HEK293 (cell line): Measurements from ENCODE around the gene CRACR2A.

Source experiments
- CTCF ChIA-PET: fragments of 350-600 bp; formaldehyde crosslinking; extraction: SDS; loops from one replicate; lab custom pipeline; 2021; ENCODE audit warnings: antibody characterized with exemption; lab: Yijun Ruan, JAX
- POLR2A ChIA-PET: fragments of 300-600 bp; formaldehyde crosslinking; extraction: SDS; loops from one replicate; lab custom pipeline; 2020; ENCODE audit warnings: antibody characterized with exemption, inconsistent platforms; lab: Yijun Ruan, JAX
- H3K27ac ChIP-seq: fragments of 200-500 bp; sonication (Bioruptor generic); 2 replicates; pipeline ENCODE4 v1.5.1; 2014; ENCODE audit warnings: low read depth, low read length, control low read depth, inconsistent platforms; ENCODE audit errors: extremely low read depth
- H3K36me3 ChIP-seq, 2 experiments: fragments of 200-500 bp in 1 of 2; sonication (Bioruptor generic) in 1 of 2; 1 replicate in 1 of 2; 2 replicates in 1 of 2; pipeline ENCODE4 v1.5.1; 2014 to 2017; ENCODE audit warnings: inconsistent platforms in 2 of 2, low read length in 2 of 2; ENCODE audit not compliant: control insufficient read depth in 2 of 2, insufficient read depth in 1 of 2
- H3K4me1 ChIP-seq: fragments of 200-500 bp; sonication (Bioruptor generic); 2 replicates; pipeline ENCODE4 v1.5.1; 2014; ENCODE audit warnings: mild to moderate bottlenecking, low read length, inconsistent platforms; ENCODE audit not compliant: control insufficient read depth, insufficient read depth
- H3K4me3 ChIP-seq: 2 replicates; pipeline ENCODE4 v1.5.1; 2011; ENCODE audit warnings: low read depth, mild to moderate bottlenecking, control low read depth, low read length, moderate library complexity
- H3K9me3 ChIP-seq: fragments of 200-500 bp; sonication (Bioruptor generic); 2 replicates; pipeline ENCODE4 v1.5.1; 2014; ENCODE audit warnings: low read depth, low read length, inconsistent platforms; ENCODE audit not compliant: control insufficient read depth, insufficient read depth
- HOXC10 ChIP-seq: sonication (generic); formaldehyde crosslinking; IDR thresholded peaks from 2 replicates; pipeline ENCODE4 v1.8.1; 2023; ENCODE audit warnings: mild to moderate bottlenecking, missing genetic modification reagents
- KLF16 ChIP-seq: fragments of 450-650 bp; formaldehyde crosslinking; IDR thresholded peaks from 2 replicates; pipeline ENCODE4 v1.5.1; 2017; ENCODE audit warnings: missing biosample characterization, missing genetic modification characterization
- ZFP37 ChIP-seq: fragments of 450-650 bp; formaldehyde crosslinking; IDR thresholded peaks from 2 replicates; pipeline ENCODE4 v1.5.1; 2016; ENCODE audit warnings: missing biosample characterization, missing genetic modification characterization
- ZNF10 ChIP-seq: fragments of 450-650 bp; formaldehyde crosslinking; IDR thresholded peaks from 2 replicates; pipeline ENCODE4 v1.5.1; 2017; ENCODE audit warnings: missing biosample characterization, missing genetic modification characterization
- ZNF121 ChIP-seq: fragments of 450-650 bp; formaldehyde crosslinking; IDR thresholded peaks from 2 replicates; pipeline ENCODE4 v1.5.1; 2016; ENCODE audit warnings: missing biosample characterization, missing genetic modification characterization
- ZNF175 ChIP-seq: fragments of 450-650 bp; formaldehyde crosslinking; IDR thresholded peaks from 2 replicates; pipeline ENCODE4 v1.5.1; 2016; ENCODE audit warnings: missing biosample characterization, missing genetic modification characterization
- ZNF184 ChIP-seq: fragments of 450-650 bp; IDR thresholded peaks from 2 replicates; pipeline ENCODE4 v1.5.1; 2018; ENCODE audit warnings: missing biosample characterization, mild to moderate bottlenecking, missing genetic modification characterization
- ZNF214 ChIP-seq: fragments of 450-650 bp; formaldehyde crosslinking; IDR thresholded peaks from 2 replicates; pipeline ENCODE4 v1.5.1; 2017; ENCODE audit warnings: missing biosample characterization, mild to moderate bottlenecking, missing genetic modification characterization, borderline replicate concordance
- ZNF221 ChIP-seq: fragments of 450-650 bp; formaldehyde crosslinking; IDR thresholded peaks from 2 replicates; pipeline ENCODE4 v1.5.1; 2017; ENCODE audit warnings: missing biosample characterization, missing genetic modification characterization, borderline replicate concordance
- ZNF324 ChIP-seq: fragments of 450-650 bp; formaldehyde crosslinking; IDR thresholded peaks from 2 replicates; pipeline ENCODE4 v1.5.1; 2016; ENCODE audit warnings: missing biosample characterization, missing genetic modification characterization
- ZNF37A ChIP-seq: fragments of 450-650 bp; IDR thresholded peaks from 2 replicates; pipeline ENCODE4 v1.5.1; 2018; ENCODE audit warnings: missing biosample characterization, missing genetic modification characterization
- ZNF416 ChIP-seq: fragments of 450-650 bp; formaldehyde crosslinking; IDR thresholded peaks from 2 replicates; pipeline ENCODE4 v1.5.1; 2016; ENCODE audit warnings: missing biosample characterization, missing genetic modification characterization
- ZNF600 ChIP-seq: fragments of 450-650 bp; formaldehyde crosslinking; IDR thresholded peaks from 2 replicates; pipeline ENCODE4 v1.5.1; 2016; ENCODE audit warnings: missing biosample characterization, missing genetic modification characterization
- ZNF624 ChIP-seq: fragments of 450-650 bp; formaldehyde crosslinking; IDR thresholded peaks from 2 replicates; pipeline ENCODE4 v1.5.1; 2017; ENCODE audit warnings: missing biosample characterization, missing genetic modification characterization
- ZNF776 ChIP-seq: fragments of 450-650 bp; formaldehyde crosslinking; IDR thresholded peaks from 2 replicates; pipeline ENCODE4 v1.5.0; 2017; ENCODE audit warnings: missing biosample characterization, missing genetic modification characterization, borderline replicate concordance
- ZNF830 ChIP-seq: fragments of 450-650 bp; IDR thresholded peaks from 2 replicates; pipeline ENCODE4 v1.5.0; 2018; ENCODE audit warnings: missing biosample characterization, missing genetic modification characterization, low read depth, mild to moderate bottlenecking, moderate library complexity
- ZSCAN30 ChIP-seq: fragments of 450-650 bp; IDR thresholded peaks from 2 replicates; pipeline ENCODE4 v1.5.1; 2018; ENCODE audit warnings: missing biosample characterization, mild to moderate bottlenecking, missing genetic modification characterization, moderate library complexity
- TF ChIP-seq, protein P1 (sequence below): fragments of 450-650 bp; formaldehyde crosslinking; conservative IDR thresholded peaks from 2 replicates; pipeline ENCODE4 v1.5.1; 2016; ENCODE audit warnings: low read depth, missing biosample characterization, missing genetic modification characterization
- TF ChIP-seq, protein P2 (sequence below): fragments of 450-650 bp; formaldehyde crosslinking; IDR thresholded peaks from 2 replicates; pipeline ENCODE4 v1.5.1; 2017; ENCODE audit warnings: missing biosample characterization, missing genetic modification characterization
- TF ChIP-seq, protein P3 (sequence below): fragments of 450-650 bp; formaldehyde crosslinking; IDR thresholded peaks from 2 replicates; pipeline ENCODE4 v1.5.1; 2016; ENCODE audit warnings: missing biosample characterization, missing genetic modification characterization, borderline replicate concordance
- TF ChIP-seq, protein P4 (sequence below): fragments of 450-650 bp; formaldehyde crosslinking; IDR thresholded peaks from 2 replicates; pipeline ENCODE4 v1.5.1; 2016; ENCODE audit warnings: missing biosample characterization, missing genetic modification characterization

Gene CRACR2A

DNA sequence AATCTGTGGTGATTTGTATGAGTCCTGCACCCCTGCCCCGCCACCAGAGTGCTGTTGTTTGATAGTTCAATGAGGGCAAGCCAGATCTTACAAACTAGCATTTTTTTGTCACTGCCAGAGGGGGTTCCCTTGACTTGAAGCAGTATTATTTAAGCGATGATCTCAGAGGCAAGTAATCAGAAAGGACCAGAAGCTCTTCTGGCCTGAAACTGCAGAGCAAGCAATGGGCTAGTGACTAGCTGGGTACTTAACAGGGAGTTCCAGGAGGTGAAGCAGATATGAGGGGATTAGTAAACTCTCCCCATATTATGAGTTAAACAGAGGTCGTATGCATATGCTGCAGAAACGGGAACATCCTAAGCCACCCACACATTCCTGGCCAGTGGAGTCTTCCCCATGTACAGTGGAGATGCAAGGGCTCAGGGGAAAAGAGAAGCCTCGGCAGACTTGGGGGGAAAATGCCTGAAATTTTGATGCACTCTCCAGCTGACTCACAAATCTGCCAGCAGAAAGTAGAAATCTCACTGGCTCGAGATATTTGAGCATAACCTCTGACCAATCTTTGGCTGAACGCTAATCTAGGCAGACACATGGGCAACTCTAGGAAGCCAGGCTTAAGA is 8.3 kb upstream of the CRACR2A start (continued):
- TF ChIP-seq, protein P1, sequence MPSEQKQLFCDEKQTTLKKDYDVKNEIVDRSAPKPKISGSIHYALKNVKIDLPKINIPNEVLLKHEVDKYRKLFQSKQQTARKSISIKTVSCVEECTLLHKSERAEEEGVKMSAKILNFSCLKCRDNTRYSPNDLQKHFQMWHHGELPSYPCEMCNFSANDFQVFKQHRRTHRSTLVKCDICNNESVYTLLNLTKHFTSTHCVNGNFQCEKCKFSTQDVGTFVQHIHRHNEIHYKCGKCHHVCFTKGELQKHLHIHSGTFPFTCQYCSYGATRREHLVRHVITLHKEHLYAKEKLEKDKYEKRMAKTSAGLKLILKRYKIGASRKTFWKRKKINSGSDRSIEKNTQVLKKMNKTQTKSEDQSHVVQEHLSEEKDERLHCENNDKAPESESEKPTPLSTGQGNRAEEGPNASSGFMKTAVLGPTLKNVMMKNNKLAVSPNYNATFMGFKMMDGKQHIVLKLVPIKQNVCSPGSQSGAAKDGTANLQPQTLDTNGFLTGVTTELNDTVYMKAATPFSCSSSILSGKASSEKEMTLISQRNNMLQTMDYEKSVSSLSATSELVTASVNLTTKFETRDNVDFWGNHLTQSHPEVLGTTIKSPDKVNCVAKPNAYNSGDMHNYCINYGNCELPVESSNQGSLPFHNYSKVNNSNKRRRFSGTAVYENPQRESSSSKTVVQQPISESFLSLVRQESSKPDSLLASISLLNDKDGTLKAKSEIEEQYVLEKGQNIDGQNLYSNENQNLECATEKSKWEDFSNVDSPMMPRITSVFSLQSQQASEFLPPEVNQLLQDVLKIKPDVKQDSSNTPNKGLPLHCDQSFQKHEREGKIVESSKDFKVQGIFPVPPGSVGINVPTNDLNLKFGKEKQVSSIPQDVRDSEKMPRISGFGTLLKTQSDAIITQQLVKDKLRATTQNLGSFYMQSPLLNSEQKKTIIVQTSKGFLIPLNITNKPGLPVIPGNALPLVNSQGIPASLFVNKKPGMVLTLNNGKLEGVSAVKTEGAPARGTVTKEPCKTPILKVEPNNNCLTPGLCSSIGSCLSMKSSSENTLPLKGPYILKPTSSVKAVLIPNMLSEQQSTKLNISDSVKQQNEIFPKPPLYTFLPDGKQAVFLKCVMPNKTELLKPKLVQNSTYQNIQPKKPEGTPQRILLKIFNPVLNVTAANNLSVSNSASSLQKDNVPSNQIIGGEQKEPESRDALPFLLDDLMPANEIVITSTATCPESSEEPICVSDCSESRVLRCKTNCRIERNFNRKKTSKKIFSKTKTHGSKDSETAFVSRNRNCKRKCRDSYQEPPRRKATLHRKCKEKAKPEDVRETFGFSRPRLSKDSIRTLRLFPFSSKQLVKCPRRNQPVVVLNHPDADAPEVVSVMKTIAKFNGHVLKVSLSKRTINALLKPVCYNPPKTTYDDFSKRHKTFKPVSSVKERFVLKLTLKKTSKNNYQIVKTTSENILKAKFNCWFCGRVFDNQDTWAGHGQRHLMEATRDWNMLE (tag by site-specific recombination), result no peak
- TF ChIP-seq, protein P2, sequence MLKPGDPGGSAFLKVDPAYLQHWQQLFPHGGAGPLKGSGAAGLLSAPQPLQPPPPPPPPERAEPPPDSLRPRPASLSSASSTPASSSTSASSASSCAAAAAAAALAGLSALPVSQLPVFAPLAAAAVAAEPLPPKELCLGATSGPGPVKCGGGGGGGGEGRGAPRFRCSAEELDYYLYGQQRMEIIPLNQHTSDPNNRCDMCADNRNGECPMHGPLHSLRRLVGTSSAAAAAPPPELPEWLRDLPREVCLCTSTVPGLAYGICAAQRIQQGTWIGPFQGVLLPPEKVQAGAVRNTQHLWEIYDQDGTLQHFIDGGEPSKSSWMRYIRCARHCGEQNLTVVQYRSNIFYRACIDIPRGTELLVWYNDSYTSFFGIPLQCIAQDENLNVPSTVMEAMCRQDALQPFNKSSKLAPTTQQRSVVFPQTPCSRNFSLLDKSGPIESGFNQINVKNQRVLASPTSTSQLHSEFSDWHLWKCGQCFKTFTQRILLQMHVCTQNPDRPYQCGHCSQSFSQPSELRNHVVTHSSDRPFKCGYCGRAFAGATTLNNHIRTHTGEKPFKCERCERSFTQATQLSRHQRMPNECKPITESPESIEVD (tag by site-specific recombination), result no peak
- TF ChIP-seq ZNF184 (tag by site-specific recombination), result no peak
- TF ChIP-seq ZNF221, result no peak
- no peak for TF ChIP-seq ZNF830 (tag by site-specific recombination)
- TF ChIP-seq ZNF776 (tag by site-specific recombination), result no peak
- TF ChIP-seq ZNF121 (tag by site-specific recombination), result no peak
- no peak for TF ChIP-seq ZNF175 (tag by site-specific recombination)
- no peak for TF ChIP-seq ZSCAN30 (tag by site-specific recombination)

DNA sequence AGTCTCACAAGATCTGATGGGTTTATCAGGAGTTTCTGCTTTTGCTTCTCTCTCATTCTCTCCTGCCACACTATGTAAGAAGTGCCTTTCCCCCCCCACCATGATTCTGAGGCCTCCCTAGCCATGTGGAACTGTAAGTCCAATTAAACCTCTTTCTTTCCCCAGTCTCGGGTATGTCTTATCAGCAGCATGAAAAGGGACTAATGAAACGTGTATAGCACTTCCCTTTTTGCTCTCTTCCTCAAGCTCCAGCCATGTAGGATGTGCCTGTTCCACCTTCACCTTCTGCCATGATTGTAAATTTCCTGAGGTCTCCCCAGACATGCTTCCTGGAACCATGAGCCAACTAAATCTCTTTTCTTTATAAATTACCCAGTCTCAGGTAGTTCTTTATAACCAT is 7.0 kb upstream of the CRACR2A start:
- ChIA-PET CTCF (interaction anchor here (0.6 to 1.1 kb wide), 3 partner anchors 17 to 287 kb away, joined by 3 to 4 read pairs (median 3); no protein-coding TSS in a partner anchor), POLR2A (no interaction called here)
- no peak for TF ChIP-seq ZNF830 (tag by site-specific recombination)
- no peak for TF ChIP-seq HOXC10 (CRISPR knock-in tag)
- TF ChIP-seq ZNF600, result no peak
- no peak for TF ChIP-seq ZNF37A (tag by site-specific recombination)
- TF ChIP-seq ZNF10 (tag by site-specific recombination), result no peak
- TF ChIP-seq KLF16 (tag by site-specific recombination), result no peak
- no peak for TF ChIP-seq ZNF324 (tag by site-specific recombination)
- TF ChIP-seq ZNF416 (tag by site-specific recombination), result no peak
- no peak for TF ChIP-seq ZNF624 (tag by site-specific recombination)

DNA sequence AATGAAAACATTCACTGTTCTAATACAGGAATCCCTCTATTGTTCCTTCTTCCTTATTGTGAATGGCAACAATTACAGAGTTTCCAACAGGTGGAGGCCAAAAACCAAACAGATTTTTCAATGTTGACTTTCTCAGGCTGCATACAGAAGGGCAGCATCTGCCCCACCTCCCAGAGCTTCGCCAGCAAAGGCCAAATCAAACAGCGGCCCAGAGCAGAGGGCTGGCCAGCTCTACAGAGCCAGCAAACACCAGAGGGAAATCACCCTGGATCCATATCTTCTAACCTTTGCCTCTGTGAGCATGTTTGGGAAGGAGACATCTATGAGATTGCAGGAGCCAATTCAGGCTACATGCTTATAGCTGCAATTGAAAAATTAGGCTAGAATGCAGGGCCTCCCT is 4.4 kb upstream of the CRACR2A start:
- ChIA-PET POLR2A (no interaction called here), CTCF (interaction anchor here (0.6 to 1.8 kb wide), 3 partner anchors 20 to 705 kb away, joined by 3 to 10 read pairs (median 6); no protein-coding TSS in a partner anchor)
- no peak for TF ChIP-seq ZNF175 (tag by site-specific recombination)
- TF ChIP-seq, protein P3, sequence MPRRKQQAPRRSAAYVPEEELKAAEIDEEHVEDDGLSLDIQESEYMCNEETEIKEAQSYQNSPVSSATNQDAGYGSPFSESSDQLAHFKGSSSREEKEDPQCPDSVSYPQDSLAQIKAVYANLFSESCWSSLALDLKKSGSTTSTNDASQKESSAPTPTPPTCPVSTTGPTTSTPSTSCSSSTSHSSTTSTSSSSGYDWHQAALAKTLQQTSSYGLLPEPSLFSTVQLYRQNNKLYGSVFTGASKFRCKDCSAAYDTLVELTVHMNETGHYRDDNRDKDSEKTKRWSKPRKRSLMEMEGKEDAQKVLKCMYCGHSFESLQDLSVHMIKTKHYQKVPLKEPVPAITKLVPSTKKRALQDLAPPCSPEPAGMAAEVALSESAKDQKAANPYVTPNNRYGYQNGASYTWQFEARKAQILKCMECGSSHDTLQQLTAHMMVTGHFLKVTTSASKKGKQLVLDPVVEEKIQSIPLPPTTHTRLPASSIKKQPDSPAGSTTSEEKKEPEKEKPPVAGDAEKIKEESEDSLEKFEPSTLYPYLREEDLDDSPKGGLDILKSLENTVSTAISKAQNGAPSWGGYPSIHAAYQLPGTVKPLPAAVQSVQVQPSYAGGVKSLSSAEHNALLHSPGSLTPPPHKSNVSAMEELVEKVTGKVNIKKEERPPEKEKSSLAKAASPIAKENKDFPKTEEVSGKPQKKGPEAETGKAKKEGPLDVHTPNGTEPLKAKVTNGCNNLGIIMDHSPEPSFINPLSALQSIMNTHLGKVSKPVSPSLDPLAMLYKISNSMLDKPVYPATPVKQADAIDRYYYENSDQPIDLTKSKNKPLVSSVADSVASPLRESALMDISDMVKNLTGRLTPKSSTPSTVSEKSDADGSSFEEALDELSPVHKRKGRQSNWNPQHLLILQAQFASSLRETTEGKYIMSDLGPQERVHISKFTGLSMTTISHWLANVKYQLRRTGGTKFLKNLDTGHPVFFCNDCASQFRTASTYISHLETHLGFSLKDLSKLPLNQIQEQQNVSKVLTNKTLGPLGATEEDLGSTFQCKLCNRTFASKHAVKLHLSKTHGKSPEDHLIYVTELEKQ, result no peak
- TF ChIP-seq, protein P4, sequence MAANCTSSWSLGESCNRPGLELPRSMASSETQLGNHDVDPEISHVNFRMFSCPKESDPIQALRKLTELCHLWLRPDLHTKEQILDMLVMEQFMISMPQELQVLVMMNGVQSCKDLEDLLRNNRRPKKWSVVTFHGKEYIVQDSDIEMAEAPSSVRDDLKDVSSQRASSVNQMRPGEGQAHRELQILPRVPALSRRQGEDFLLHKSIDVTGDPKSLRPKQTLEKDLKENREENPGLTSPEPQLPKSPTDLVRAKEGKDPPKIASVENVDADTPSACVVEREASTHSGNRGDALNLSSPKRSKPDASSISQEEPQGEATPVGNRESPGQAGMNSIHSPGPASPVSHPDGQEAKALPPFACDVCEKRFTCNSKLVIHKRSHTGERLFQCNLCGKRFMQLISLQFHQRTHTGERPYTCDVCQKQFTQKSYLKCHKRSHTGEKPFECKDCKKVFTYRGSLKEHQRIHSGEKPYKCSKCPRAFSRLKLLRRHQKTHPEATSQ (tag by site-specific recombination), result no peak
- TF ChIP-seq ZNF214 (tag by site-specific recombination), result no peak
- TF ChIP-seq ZFP37 (tag by site-specific recombination), result no peak
- no peak for TF ChIP-seq ZNF121 (tag by site-specific recombination)
- Histone ChIP-seq H3K4me3 (no peak overlapping the region), H3K27ac (no peak overlapping the region), H3K4me1 (no peaks in the 10 kb centered on the region), H3K36me3 (no peaks in the 10 kb centered on the region), H3K9me3 (no peaks in the 10 kb centered on the region)

More for the DNA sequence above, 7.0 kb upstream of the CRACR2A start:
- H3K9me3 ChIP-seq, result no peaks in the 10 kb centered on the region
- H3K27ac ChIP-seq, result no peak overlapping the region
- no peaks in the 10 kb centered on the region for H3K36me3 ChIP-seq
- no peak overlapping the region for H3K4me3 ChIP-seq
- H3K4me1 ChIP-seq, result no peaks in the 10 kb centered on the region
